Endothelial cell of umbilical vein (primary cell): ENCODE measurements around the gene RTEL1.

Experiments
- EZH2 ChIP-seq: IDR thresholded peaks from 2 replicates; pipeline ENCODE4 v1.6.1; 2012; ENCODE audit warnings: borderline replicate concordance, low read depth, mild to moderate bottlenecking, moderate library complexity, low read length, inconsistent platforms; ENCODE audit not compliant: severe bottlenecking
- FOS ChIP-seq: IDR thresholded peaks from 2 replicates; pipeline ENCODE4 v1.6.1; 2011; ENCODE audit warnings: mild to moderate bottlenecking, low read length, moderate library complexity, borderline replicate concordance; ENCODE audit not compliant: insufficient read depth
- MYC ChIP-seq: IDR thresholded peaks from one replicate; pipeline ENCODE4 v1.6.1; 2011; ENCODE audit warnings: mild to moderate bottlenecking, low read depth, low read length
- POLR2A ChIP-seq: IDR thresholded peaks from 2 replicates; pipeline ENCODE4 v1.6.1; 2012; ENCODE audit warnings: low read depth, mild to moderate bottlenecking, control low read depth, low read length
- POLR2AphosphoS5 ChIP-seq: IDR thresholded peaks from 2 replicates; pipeline ENCODE4 v1.6.1; 2012; ENCODE audit warnings: low read depth, mild to moderate bottlenecking, control low read depth, low read length, moderate library complexity; ENCODE audit not compliant: insufficient read depth
- TF ChIP-seq, protein P1 (sequence below), 2 donors: IDR thresholded peaks; 1 replicate in 1 of 2; 2 replicates in 1 of 2; pipeline ENCODE4 v1.5.1; 2011; ENCODE audit warnings: low read length in 2 of 2, mild to moderate bottlenecking in 2 of 2, moderate library complexity in 2 of 2, control low read depth in 1 of 2, inconsistent platforms in 1 of 2, low read depth in 1 of 2; ENCODE audit not compliant: insufficient read depth in 1 of 2; ENCODE audit errors: extremely low read depth in 1 of 2

DNA sequence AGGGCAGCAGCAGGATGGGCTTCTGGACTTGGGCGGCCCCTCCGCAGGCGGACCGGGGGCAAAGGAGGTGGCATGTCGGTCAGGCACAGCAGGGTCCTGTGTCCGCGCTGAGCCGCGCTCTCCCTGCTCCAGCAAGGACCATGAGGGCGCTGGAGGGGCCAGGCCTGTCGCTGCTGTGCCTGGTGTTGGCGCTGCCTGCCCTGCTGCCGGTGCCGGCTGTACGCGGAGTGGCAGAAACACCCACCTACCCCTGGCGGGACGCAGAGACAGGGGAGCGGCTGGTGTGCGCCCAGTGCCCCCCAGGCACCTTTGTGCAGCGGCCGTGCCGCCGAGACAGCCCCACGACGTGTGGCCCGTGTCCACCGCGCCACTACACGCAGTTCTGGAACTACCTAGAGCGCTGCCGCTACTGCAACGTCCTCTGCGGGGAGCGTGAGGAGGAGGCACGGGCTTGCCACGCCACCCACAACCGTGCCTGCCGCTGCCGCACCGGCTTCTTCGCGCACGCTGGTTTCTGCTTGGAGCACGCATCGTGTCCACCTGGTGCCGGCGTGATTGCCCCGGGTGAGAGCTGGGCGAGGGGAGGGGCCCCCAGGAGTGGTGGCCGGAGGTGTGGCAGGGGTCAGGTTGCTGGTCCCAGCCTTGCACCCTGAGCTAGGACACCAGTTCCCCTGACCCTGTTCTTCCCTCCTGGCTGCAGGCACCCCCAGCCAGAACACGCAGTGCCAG, 38.7 kb downstream of the RTEL1 start, which contains the start of gene TNFRSF6B:
- TF ChIP-seq POLR2A (peak; percentile 80), EZH2 (no peak), FOS (no peak), MYC (no peak), POLR2AphosphoS5 (peak; percentile 88)
- TF ChIP-seq, protein P1, sequence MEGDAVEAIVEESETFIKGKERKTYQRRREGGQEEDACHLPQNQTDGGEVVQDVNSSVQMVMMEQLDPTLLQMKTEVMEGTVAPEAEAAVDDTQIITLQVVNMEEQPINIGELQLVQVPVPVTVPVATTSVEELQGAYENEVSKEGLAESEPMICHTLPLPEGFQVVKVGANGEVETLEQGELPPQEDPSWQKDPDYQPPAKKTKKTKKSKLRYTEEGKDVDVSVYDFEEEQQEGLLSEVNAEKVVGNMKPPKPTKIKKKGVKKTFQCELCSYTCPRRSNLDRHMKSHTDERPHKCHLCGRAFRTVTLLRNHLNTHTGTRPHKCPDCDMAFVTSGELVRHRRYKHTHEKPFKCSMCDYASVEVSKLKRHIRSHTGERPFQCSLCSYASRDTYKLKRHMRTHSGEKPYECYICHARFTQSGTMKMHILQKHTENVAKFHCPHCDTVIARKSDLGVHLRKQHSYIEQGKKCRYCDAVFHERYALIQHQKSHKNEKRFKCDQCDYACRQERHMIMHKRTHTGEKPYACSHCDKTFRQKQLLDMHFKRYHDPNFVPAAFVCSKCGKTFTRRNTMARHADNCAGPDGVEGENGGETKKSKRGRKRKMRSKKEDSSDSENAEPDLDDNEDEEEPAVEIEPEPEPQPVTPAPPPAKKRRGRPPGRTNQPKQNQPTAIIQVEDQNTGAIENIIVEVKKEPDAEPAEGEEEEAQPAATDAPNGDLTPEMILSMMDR (IDR thresholded peaks at IDR 0.05; ENCODE audit: extremely low read depth in 1 of 2, insufficient read depth in 1 of 2, low read depth in 1 of 2, low read length in 2 of 2) = no peak
